SW 1271 (cell line): ENCODE data around the gene ZNF311.
"Not testable (repeated sequence)": the region's sequence is repeated elsewhere in the genome, so short reads cannot be mapped to it uniquely, and the experiment has no call there.

Source experiments
- DNase-seq, 2 experiments: peaks; one replicate each; lab custom pipeline; 2025; lab: John Stamatoyannopoulos, UW

Gene ZNF311

DNA sequence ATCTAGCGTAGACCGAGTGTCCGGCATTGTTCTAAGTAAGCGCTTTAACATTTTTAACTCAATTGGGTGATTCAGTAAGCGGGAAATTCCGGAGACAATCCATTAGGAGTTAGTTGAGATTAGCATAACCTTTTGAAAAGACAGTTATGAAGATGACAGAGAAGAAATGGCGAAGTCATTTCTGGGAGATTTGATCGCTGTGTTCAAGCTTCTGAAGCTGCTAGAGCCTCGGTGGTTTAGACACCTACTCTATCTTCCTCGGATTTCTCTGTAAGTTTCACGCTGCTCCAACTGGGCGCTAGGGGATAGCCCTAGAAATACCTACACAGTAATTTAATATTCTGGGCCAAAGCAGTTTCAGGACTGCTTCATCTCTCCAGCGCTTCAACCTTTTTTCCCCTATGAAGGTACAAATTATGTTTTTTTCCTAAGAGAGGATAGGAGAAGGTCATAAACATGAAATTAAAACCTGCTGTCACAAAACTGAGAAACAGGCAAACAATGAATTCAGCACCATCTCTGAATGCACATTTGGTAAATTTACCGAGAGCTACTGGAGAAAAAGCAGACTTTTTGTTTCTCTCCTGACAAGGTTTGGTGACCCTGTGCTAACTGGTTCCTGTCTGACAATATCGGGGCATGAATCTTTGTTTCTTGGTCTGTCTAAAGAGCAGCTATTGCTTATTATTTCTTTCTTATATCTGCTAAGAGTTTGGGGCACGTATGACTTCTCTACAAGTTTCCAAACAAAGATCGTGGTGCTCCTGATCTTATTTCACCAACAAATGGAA lies 22.4 kb downstream of the ZNF311 start:
- DNase-seq: peak; percentile 51 to 84

DNA sequence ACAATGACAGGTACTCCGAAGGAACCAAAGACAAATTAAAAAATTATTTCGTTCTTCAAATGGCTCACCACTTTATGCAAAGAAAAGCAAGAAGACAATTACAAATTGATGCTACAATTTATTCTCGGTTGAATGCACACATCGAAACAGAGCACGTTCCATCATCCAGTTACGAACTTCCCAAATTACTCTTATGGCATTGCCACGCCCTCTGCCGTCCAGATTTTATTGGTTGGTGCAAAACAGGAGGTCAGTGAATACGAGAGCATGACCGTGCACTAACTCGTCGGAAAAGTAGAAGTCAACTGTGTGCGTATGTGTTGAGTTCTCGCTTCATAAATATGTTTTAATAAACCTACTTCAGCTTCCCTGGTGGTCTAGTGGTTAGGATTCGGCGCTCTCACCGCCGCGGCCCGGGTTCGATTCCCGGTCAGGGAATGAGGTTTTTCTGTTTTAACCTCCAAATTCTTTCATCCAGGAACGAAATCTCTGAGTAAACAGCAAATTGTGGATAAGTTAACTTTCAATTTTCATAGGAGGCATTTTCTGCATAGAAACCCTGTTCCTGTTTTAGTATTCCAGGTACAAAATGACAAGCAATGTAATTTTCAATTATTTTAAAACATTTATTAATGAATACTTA lies 23.2 kb downstream of the ZNF311 start:
- peak; percentile 60 to 84 for DNase-seq

DNA sequence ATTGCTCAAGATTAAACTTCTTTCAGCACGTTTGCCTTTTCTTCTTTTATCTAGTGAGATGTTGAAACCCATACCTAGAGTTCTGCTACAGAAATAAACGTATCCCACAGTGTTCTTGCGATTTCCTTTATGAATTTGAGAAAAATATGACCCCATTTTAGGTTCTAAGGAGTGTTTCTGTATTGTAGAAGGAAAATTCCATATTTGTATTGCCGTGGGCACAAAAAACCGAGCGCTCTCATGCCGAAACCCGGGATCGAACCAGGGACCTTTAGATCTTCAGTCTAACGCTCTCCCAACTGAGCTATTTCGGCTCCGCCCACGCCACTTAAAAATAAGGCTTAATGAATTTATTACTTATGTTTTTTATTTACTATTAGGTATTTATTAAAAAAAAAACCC lies 23.7 kb downstream of the ZNF311 start:
- peak; percentile 36 to 83 for DNase-seq

DNA sequence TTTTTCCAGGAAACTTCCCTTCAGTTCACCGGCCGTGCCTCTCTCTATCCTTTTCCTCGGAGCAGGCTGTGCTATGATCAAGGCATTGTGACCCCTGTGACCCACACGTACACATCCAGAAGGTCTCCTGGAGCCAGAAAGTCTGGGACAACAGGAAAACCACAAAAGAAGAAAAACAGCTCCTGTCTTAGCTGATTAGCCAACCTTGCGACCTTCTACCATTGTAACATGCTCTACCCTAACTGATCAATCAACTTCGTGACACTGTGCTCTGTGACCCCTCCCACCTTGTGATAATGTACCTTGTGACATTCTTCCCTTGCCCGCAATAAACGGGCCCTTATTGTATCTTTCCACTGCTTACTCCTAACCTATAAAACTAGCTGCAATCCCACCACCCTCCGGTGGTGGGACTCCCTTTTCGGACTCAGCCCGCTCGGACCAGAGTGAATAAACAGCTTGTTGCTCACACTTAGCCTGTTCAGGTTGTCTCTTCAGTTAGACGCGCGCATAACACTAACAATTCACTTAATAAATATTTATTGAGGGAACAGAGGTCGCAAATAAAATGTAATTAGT lies 24.2 kb downstream of the ZNF311 start:
- peak; percentile 33 to 53 for DNase-seq

DNA sequence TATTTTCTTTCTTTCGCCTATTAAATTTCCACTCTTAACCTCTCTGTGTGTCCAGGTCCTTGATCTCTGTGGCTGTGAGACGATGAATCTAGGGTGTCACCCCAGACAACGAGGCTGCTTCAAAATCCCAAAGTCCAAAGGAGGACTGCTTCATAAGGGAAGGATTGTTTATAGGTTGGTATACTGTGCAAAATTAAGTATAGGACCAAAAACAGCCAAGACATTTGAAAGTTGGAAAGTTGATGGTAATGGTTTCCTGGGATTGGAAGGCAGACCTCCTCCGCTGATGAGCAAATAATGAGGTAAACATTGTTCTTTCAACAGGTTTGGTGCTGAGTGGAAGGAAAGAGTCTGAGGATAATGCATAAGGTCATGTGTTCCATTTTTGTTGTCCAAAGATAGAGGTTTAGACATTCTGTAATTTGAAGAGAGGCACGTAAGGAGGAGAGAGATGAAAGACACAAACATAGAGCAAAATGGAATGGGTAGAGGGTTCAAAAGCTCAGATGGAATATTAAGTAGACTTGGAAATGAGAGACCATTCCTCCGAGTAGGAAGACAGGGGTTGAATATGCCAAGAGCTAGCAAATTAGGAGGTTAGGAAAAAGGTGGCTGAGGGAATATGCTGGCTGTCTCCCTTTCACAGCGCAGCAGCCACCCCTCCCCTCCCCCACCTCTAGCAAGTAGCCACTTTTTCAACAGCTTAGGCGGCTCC lies 24.8 kb downstream of the ZNF311 start:
- no peak for DNase-seq

DNA sequence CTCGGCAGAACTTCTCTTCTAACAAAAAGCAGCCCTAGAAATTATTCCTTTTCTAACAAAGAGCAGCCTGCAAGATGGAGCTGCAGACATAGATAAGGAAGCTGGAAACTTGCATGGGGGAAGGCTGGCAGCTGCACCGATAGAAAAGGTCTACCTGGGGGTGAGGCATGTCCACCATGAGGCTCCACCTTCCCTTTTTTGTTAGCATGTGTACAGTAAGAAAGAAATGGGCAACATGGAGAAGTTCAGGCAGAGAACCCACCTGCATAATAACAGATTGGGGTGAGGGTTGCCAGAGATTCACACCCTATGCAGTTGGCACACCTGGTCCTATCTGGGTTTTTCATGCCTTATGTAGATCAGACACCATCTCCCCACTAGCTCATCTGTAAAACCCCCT lies 25.4 kb downstream of the ZNF311 start:
- no peak for DNase-seq

DNA sequence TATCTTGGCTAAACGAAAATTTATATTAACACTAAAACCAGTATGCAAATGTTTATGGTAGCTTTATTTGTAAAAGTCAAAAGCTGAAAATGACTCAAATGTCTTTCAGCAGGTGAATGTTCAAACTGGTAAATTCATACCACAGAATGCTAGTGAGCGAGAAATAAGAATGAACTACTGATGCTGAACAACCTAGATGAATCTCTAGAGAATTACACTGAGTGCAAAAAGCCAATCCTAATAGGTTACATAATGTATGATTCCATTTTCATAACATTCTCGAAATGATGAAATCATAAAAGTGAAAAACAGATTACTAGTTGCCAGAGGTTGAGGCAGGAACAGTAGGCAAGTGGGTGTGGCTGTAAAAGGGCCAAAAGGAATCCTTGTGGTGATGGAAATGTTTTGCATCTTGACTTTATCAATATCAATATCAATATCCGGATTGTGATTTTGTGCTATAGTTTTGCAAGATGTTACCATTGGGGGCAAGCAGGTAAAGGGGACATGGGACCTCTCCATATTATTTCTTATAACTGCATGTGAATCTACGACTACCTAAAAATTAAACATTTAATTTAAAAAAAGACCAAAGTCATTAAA lies 26.1 kb downstream of the ZNF311 start:
- DNase-seq: no peak

DNA sequence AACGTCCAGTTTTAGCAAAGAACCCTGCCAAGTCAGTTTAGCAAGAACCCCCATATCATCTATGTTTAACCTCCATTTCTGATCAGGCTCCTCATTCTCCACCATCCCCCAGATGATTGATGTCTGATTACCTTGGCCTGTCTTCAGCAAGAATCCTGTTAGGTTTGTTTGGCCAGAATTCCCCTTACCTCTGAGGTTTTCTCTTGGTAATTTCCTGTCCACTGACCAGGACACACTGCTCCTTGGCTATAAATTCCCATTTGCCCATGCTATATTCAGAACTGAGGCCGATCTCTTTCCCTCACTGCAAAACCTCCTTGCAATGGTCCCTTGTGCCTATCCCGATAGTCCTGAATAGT lies 27.0 kb downstream of the ZNF311 start:
- DNase-seq: no peak

DNA sequence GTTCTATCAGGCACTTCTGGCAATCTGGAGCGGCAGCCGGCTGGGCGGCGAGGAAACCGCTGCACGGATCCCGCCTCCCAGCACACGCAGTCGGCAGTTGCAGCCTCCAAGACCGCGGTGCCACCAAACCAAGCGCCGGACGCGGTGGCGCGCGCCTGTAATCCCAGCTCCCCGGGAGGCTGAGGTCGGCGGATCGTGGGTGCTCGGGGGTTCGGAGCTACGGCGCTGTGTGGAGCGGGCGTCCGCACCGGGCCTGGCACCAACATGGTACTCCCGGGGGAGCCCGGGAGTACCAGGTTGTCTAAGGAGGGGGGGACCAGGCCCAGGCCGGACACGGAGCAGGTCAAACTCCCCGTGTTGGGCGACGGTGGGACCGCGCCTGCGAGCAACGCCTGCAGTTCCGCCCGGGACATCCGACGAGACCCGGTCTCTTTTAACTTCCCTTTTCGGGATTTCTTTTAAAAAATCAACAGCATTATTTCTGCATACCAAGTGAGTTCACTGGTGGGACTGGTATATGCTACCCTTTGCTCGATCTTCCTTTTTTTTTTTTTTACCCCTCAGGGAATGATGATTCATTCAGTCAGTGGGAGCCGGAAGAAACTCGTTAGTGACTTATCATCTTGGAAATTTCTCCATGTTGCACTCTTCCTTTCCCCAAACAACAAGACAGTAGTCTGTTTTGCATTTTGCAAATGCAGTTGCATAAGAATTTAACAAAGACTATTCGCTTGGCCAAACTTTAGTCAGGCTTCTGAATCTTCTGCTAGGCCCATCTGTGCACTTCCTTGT lies 27.6 kb downstream of the ZNF311 start:
- no peak for DNase-seq

DNA sequence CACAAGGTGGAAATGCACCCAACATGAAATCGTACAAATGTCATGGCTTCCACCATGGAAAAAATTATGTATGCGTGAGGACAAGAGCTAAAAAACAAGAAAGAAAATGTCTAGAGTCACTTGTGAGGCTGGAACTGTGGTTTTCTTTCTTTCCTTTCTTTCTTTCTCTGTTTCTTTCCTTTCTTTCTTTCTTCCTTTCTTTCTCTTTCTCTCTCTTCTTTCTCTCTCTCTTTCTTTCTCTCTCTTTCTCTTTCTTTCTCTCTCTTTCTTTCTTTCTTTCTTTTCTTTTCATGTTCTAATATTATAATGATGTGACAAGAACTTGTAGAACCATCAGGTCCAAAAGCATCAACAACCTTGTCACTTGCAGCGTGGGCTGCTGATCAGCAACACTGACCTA lies 28.4 kb downstream of the ZNF311 start:
- no peak for DNase-seq

DNA sequence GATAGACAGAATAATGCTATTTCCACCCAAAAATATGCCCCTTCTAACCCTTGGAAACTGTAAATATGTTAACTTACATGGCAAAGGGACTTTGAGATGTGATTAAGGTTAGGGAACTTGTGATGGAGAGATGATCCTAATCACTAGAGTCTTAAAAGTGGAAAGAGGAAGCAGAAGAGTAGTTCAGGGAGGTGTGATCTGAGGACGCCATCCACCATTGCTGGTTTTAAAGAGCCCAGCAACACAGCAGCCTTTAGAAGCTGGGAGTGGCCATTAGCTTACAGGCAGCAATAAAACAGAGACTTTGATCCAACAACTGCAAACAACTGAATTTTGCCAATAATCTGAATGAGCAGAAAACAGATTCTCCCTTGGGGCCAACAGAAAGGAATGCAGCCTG lies 30.6 kb downstream of the ZNF311 start:
- no peak for DNase-seq

DNA sequence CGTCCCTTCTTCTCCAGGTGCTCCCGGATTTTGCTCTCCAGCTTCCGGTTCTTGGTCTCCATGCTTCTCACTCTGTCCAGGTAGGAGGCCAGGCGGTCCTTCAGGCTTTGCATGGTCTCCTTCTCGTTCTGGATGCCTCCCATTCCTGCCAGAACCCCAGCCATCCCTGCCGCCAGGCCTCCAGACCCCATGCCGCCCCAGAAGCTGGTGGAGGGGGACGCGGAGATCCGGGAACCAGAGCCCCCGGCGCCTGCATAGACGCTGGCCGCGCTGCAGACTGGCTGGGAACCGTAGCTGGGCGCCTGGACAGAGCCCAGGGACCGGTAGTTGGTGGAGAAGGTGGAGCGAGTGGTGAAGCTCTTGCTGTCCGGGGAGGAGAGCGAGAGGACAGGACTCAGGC lies 35.1 kb downstream of the ZNF311 start:
- not testable (repeated sequence) for DNase-seq

DNA sequence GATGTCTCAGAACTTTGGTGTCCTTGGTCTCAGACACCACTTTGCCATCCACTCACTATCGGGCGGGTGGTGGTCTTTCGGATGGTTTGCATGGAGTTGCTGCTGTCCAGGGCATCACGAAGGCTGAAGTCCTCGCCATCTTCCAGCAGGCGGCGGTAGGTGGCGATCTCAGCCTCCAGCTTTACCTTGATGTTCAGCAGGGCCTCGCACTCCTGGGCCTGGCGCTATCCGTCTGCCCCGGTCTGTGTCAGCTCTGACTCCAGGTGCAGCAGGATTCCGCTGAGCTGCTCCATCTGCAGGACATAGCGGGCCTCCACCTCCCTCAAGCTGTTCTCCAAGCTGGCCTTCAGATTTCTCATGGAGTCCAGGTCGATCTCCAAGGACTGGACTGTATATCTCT lies 36.0 kb downstream of the ZNF311 start:
- no peak for DNase-seq

DNA sequence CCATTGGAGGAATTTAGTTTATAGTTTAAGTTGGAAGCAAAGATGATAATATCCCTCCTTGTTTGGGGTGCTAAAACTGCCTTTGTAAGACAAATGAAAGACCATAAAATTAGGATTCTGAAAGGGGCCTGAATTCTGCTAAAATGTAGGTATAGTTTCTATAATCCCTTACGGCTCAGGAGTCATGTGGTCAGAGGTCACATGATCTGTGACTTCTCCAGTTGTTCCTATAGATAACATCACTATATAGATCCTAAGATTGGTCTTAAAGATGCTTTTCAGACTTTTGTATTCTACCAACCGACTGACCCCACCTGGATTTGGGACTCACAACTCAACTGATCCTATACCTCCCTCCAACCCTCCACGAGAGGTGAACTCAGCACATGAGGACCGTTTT lies 36.6 kb downstream of the ZNF311 start:
- no peak for DNase-seq

DNA sequence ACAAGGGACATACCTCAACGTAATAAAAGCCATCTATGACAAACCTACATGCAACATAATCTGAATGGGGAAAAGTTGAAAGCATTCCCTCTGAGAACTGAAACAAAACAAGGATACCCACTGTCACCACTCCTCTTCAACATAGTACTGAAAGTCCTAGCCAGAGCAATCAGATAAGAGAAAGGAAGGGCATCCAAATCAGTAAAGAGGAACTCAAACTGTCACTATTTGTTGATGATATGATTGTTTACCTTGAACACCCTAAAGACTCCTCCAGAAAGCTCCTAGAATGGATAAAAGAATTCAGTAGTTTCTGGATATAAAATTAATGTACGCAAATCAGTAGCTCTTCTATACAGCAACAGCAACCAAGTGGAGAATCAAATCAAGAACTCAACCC lies 39.4 kb downstream of the ZNF311 start:
- DNase-seq: no peak

DNA sequence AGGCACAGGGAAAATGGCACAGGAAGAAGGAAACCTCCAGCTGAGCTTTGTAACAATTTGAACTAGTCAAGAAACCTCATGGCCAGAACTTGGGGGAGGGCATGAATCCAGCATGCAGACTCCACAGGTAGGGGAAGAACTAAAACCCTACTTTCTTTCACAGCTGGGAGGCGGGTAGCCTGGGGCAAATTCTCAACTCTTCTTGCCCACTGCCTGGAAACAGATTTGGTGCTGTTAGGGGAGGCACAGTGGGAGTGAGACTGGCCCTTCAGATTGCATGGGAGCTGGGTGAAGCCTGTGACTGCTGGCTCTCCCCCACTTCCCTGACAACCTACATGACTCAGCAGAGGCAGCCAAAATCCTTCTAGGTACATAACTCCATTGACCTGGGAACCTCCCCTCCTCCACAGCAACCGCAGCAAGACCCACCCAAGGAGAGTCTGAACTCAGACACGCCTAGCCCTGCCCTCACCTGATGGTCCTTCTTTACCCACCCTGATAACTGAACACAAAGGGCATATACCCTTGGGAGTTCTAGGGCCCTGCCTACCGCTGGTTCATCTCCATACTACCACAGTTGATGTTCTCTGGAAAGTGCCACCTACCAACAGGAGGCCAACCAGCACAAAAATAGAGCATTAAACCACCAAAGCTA lies 44.1 kb downstream of the ZNF311 start:
- no peak for DNase-seq

DNA sequence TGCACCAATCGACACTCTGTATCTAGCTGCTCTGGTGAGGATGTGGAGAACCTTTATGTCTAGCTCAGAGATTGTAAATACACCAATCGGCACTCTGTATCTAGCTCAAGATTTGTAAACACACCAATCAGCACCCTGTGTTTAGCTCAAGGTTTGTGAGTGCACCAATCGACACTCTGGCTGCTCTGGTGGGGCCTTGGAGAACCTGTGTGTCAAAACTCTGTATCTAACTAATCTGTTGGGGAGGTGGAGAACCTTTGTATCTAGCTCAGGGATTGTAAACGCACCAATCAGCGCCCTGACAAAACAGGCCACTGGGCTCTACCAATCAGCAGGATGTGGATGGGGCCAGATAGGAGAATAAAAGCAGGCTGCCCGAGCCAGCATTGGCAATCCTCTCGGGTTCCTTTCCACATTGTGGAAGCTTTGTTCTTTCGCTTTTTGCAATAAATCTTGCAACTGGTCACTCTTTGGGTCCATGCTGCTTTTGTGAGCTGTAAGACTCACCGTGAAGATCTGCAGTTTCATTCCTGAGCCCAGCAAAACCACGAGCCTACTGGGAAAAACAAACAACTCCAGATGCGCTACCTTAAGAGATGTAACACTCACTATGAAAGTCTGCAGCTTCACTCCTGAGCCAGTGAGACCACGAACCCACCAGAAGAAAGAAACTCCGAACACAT lies 46.4 kb downstream of the ZNF311 start:
- not testable (repeated sequence) for DNase-seq

DNA sequence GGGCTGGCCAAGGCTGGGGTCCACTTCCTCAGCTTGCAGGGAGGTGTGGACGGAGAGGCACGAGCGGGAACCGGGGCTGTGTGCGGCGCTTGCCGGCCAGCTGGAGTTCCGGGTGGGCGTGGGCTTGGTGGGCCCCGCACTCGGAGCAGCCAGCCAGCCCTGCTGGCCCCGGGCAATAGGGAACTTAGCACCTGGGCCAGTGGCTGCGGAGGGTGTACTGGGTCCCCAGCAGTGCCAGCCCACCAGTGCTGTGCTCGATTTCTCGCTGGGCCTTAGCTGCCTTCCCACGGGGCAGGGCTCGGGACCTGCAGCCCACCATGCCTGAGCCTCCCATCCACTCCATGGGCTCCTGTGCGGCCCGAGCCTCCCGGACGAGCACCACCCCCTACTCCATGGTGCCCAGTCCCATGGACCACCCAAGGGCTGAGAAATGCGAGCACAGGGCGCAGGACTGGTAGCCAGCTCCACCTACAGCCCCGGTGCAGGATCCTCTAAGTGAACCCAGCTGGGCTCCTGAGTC lies 47.3 kb downstream of the ZNF311 start:
- not testable (repeated sequence) for DNase-seq

DNA sequence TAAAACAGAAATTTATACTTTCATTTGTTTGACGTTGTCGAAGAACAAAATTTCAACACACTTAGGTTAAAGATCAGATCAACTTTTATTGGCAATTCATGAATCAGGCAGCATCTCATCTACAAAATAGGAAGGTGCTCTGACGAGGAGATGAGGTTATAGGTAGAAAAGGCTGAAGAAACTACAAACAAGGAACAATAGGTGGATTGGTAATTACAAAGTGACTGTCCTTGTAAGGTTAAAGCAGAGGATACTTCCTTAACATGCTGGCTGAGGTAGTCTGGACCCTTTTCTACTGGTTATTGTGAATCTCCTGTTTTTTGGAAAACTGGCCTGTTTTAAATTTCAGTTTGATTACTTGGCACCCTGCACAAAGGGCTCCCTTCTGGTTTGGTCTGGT lies 48.8 kb downstream of the ZNF311 start:
- DNase-seq: no peak

DNA sequence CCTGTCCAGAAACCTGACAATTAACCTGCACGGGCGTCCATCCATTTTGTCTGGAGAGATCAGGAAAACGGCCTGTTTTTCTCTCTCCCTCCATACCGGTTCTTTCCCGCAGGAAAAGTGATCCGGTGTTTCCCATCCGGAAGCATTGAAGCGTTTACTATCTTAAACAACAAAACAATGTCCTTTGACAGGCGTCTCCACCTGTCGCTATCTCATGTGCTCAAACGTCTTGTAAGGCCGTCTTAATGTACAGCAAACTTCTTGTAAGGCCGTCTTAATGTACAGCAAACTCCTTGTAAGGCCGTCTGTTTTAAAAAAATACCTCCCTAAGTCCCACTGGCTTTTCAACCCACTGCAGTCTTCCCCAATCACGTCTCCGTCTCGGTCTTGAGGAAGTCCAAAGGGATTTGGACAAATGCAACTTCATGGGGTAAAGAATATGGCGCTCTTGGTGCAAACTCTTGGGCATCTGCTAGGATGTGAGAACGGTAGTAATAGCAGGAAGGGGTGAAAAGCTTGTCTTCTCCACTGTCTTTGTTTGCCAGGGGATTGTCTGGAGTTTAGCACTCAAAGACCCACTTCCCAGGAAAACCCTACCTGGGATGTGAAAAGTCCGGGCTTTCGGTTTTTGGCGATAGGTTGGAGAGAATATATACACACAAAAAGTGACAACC lies 51.4 kb downstream of the ZNF311 start:
- no peak for DNase-seq
